ENCODE measurements around the gene C5orf63.

Gene C5orf63

GRCh38 chr5:127053049-127053448, 20.3 kb downstream of the C5orf63 start:
- Histone ChIP-seq H3K4me3 (ENCODE audit: low read length, poor library complexity, severe bottlenecking) (no peak overlapping the region), H3K79me2 (ENCODE audit: insufficient read depth, low read length) (no peaks in the 10 kb centered on the region), H3K36me3 (ENCODE audit: insufficient read depth, low read length) (no peaks in the 10 kb centered on the region), H2AFZ (ENCODE audit: low read length) (no peak overlapping the region), H3K9me2 (replicated peaks; ENCODE audit: low read depth, low read length) (no peaks in the 10 kb centered on the region), H3K9me3 (ENCODE audit: insufficient read depth, low read depth, low read length) (no peaks in the 10 kb centered on the region), H4K20me1 (ENCODE audit: insufficient read depth, low read length, poor library complexity, severe bottlenecking) (no peaks in the 10 kb centered on the region), H3K4me2 (ENCODE audit: low read depth, low read length, poor library complexity, severe bottlenecking) (no peak overlapping the region), H3K27me3 (ENCODE audit: insufficient read depth, low read length, poor library complexity, severe bottlenecking) (no peaks in the 10 kb centered on the region), H3F3A (ENCODE audit: low read depth) (no peaks in the 10 kb centered on the region), H3K9ac (ENCODE audit: low read depth, low read length, poor library complexity, severe bottlenecking) (no peak overlapping the region), H3K4me1 (ENCODE audit: insufficient read depth, low read length, poor library complexity, severe bottlenecking) (peaks cover 3% of the 10 kb centered on the region)
- TF ChIP-seq CTCF (conservative IDR thresholded peaks at IDR 0.05; ENCODE audit: low read length) (no peak), EZH2phosphoT487 (IDR thresholded peaks at IDR 0.05; ENCODE audit: borderline replicate concordance) (no peak)

- TF ChIP-seq CTCF (conservative IDR thresholded peaks at IDR 0.05; ENCODE audit: low read length) (no peak), EZH2phosphoT487 (IDR thresholded peaks at IDR 0.05; ENCODE audit: borderline replicate concordance) (no peak)
- Histone ChIP-seq H3K9ac (ENCODE audit: low read depth, low read length, poor library complexity, severe bottlenecking) (no peak overlapping the region), H3F3A (ENCODE audit: low read depth) (no peaks in the 10 kb centered on the region), H3K4me3 (ENCODE audit: low read length, poor library complexity, severe bottlenecking) (no peak overlapping the region), H3K4me1 (ENCODE audit: insufficient read depth, low read length, poor library complexity, severe bottlenecking) (peaks cover 3% of the 10 kb centered on the region), H3K27me3 (ENCODE audit: insufficient read depth, low read length, poor library complexity, severe bottlenecking) (no peaks in the 10 kb centered on the region), H3K9me2 (replicated peaks; ENCODE audit: low read depth, low read length) (no peaks in the 10 kb centered on the region), H3K79me2 (ENCODE audit: insufficient read depth, low read length) (no peaks in the 10 kb centered on the region), H3K4me2 (ENCODE audit: low read depth, low read length, poor library complexity, severe bottlenecking) (no peak overlapping the region), H4K20me1 (ENCODE audit: insufficient read depth, low read length, poor library complexity, severe bottlenecking) (no peaks in the 10 kb centered on the region), H2AFZ (ENCODE audit: low read length) (no peak overlapping the region), H3K36me3 (ENCODE audit: insufficient read depth, low read length) (no peaks in the 10 kb centered on the region), H3K9me3 (ENCODE audit: insufficient read depth, low read depth, low read length) (no peaks in the 10 kb centered on the region)
Observed at GRCh38 chr5:127051591-127051990, 21.7 kb downstream of the C5orf63 start.

DNA sequence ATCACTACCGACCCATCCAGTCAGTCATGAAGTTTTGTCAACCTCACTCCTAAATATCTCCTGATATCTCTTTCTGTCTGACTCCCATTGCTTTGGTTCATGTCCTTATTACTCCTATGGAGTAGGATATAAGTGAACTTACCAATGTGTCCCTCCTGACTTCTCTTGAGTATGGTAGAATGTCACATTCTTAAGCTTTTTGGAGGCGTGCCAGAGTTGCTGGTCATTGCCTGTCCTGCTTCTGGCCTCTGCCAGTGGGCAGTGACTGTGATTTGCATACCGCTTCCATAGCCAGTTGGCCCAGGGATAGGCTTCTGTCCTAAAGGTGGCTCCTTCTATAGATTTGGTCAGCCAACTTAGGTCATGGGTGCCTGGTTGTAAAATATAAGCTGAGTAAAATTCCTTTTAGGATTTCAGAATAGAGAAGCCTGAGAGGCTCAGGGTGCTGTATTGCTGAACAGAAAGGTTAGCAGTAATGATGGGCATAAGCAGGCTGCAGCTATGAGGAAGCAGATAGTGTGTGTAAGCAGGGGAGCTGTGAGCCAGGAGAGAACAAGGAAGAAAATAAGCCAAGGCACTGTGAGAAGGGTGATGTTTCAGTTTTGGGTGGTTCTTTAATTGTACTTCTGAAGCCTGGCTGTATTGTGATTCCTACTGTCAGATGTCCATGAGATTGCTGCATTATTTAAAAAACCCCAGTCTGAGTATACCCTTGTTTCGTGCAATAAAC, 26.8 kb downstream of the C5orf63 start:
- H3K4me2 ChIP-seq (ENCODE audit: low read depth, low read length, poor library complexity, severe bottlenecking): no peak overlapping the region
- H4K20me1 ChIP-seq (ENCODE audit: insufficient read depth, low read length, poor library complexity, severe bottlenecking): no peaks in the 10 kb centered on the region
- H3K79me2 ChIP-seq (ENCODE audit: insufficient read depth, low read length): no peaks in the 10 kb centered on the region
- H3K4me3 ChIP-seq (ENCODE audit: low read length, poor library complexity, severe bottlenecking): no peak overlapping the region
- no peaks in the 10 kb centered on the region for H3K4me1 ChIP-seq (ENCODE audit: insufficient read depth, low read length, poor library complexity, severe bottlenecking)
- no peak overlapping the region for H3K9ac ChIP-seq (ENCODE audit: low read depth, low read length, poor library complexity, severe bottlenecking)
- no peaks in the 10 kb centered on the region for H3K36me3 ChIP-seq (ENCODE audit: insufficient read depth, low read length)
- H3K9me3 ChIP-seq (ENCODE audit: insufficient read depth, low read depth, low read length): no peaks in the 10 kb centered on the region
- TF ChIP-seq CTCF (conservative IDR thresholded peaks at IDR 0.05; ENCODE audit: low read length) (no peak), EZH2phosphoT487 (IDR thresholded peaks at IDR 0.05; ENCODE audit: borderline replicate concordance) (no peak)
- H3K27me3 ChIP-seq (ENCODE audit: insufficient read depth, low read length, poor library complexity, severe bottlenecking): no peaks in the 10 kb centered on the region
- H2AFZ ChIP-seq (ENCODE audit: low read length): no peak overlapping the region
- H3F3A ChIP-seq (ENCODE audit: low read depth): no peaks in the 10 kb centered on the region
- no peaks in the 10 kb centered on the region for H3K9me2 ChIP-seq (replicated peaks; ENCODE audit: low read depth, low read length)

Measured in Loucy (cell line).